CD14-positive monocyte (primary cell): Measurements from ENCODE around the gene CRTC3. TPM values are rescaled to one million over a fixed set of nuclear protein-coding genes. Genes with fewer than 3 reads are reported as not detected.
A peak's percentile ranks its signal among the peaks of the same experiment; 100 is the strongest.

ENCODE experiments used
- DNase-seq, 3 donors: peaks; one replicate each; pipeline ENCODE4 v3.0.0-alpha.2; 2011 to 2022
- H2AFZ ChIP-seq: 2 replicates; pipeline ENCODE4 v1.6.0; 2012; ENCODE audit warnings: mild to moderate bottlenecking, low read depth, low read length, inconsistent platforms; ENCODE audit not compliant: insufficient read depth, poor library complexity, severe bottlenecking
- H3K27ac ChIP-seq, 2 donors: 1 replicate in 1 of 2; 2 replicates in 1 of 2; pipeline ENCODE4 v1.5.1; 2012 to 2013; ENCODE audit warnings: low read length in 2 of 2, control low read depth in 1 of 2, inconsistent platforms in 1 of 2, low read depth in 1 of 2, mild to moderate bottlenecking in 1 of 2
- H3K27me3 ChIP-seq, 2 donors: one replicate each; pipeline versions ENCODE4 v1.6.0 to v1.6.1; 2011 to 2013; ENCODE audit warnings: low read length in 2 of 2; ENCODE audit not compliant: control insufficient read depth in 2 of 2, insufficient read depth in 2 of 2
- H3K36me3 ChIP-seq, 2 donors: replicated peaks in 1 of 2; 1 replicate in 1 of 2; 2 replicates in 1 of 2; pipeline versions ENCODE4 v1.5.1 to v1.6.1; 2012 to 2013; ENCODE audit warnings: low read length in 2 of 2, control low read depth in 1 of 2, inconsistent platforms in 1 of 2, mild to moderate bottlenecking in 1 of 2; ENCODE audit not compliant: insufficient read depth in 2 of 2, control insufficient read depth in 1 of 2
- H3K4me1 ChIP-seq, 2 donors: 1 replicate in 1 of 2; 2 replicates in 1 of 2; pipeline versions ENCODE4 v1.5.1 to v1.6.1; 2012 to 2013; ENCODE audit warnings: low read length in 2 of 2, control low read depth in 1 of 2, inconsistent platforms in 1 of 2, mild to moderate bottlenecking in 1 of 2, moderate library complexity in 1 of 2; ENCODE audit not compliant: insufficient read depth in 2 of 2, control insufficient read depth in 1 of 2
- H3K4me2 ChIP-seq: replicated peaks from 2 replicates; pipeline ENCODE3; 2012; ENCODE audit warnings: low read length, moderate library complexity, mild to moderate bottlenecking; ENCODE audit not compliant: poor library complexity, severe bottlenecking; ENCODE audit errors: extremely low read depth
- H3K4me3 ChIP-seq, 3 experiments: fragments of 200-600 bp in 1 of 3; sonication (generic) in 1 of 3; replicated peaks in 1 of 3; 1 replicate in 2 of 3; 2 replicates in 1 of 3; pipeline ENCODE4 v1.5.1; 2011 to 2013; ENCODE audit warnings: low read length in 3 of 3, mild to moderate bottlenecking in 3 of 3, control low read depth in 2 of 3, low read depth in 2 of 3, inconsistent platforms in 1 of 3, moderate library complexity in 1 of 3
- H3K79me2 ChIP-seq: 2 replicates; pipeline ENCODE4 v1.6.0; 2012; ENCODE audit warnings: mild to moderate bottlenecking, control low read depth, inconsistent platforms, low read length, moderate library complexity; ENCODE audit not compliant: insufficient read depth
- H3K9ac ChIP-seq: 2 replicates; pipeline ENCODE4 v1.6.0; 2017; ENCODE audit warnings: low read length, mild to moderate bottlenecking; ENCODE audit not compliant: insufficient read depth, poor library complexity, severe bottlenecking
- H3K9me3 ChIP-seq, 2 donors: replicated peaks in 1 of 2; 1 replicate in 1 of 2; 2 replicates in 1 of 2; pipeline versions ENCODE4 v1.5.1 to v1.6.1; 2012 to 2013; ENCODE audit warnings: low read length in 2 of 2, control low read depth in 1 of 2; ENCODE audit not compliant: control insufficient read depth in 1 of 2, insufficient read depth in 1 of 2
- H4K20me1 ChIP-seq: 2 replicates; pipeline ENCODE4 v1.6.0; 2012; ENCODE audit warnings: mild to moderate bottlenecking, low read length, control low read depth, moderate library complexity; ENCODE audit not compliant: insufficient read depth
- H3K27ac Mint-ChIP-seq, 7 donors: one replicate each; pipeline ENCODE4 v1.8.0; 2020; ENCODE audit warnings: mild to moderate bottlenecking in 7 of 7, mixed read lengths in 7 of 7, moderate library complexity in 6 of 7, inconsistent platforms in 2 of 7
- H3K27me3 Mint-ChIP-seq, 3 donors: one replicate each; pipeline ENCODE4 v1.8.0; 2021 to 2022; ENCODE audit warnings: low read depth in 3 of 3, mild to moderate bottlenecking in 3 of 3, mixed read lengths in 3 of 3, moderate library complexity in 3 of 3, inconsistent platforms in 1 of 3
- H3K36me3 Mint-ChIP-seq, 2 donors: one replicate each; pipeline ENCODE4 v1.8.0; 2020; ENCODE audit warnings: mixed read lengths in 2 of 2, inconsistent platforms in 1 of 2, mild to moderate bottlenecking in 1 of 2
- H3K4me1 Mint-ChIP-seq: one replicate; pipeline ENCODE4 v1.8.0; 2020; ENCODE audit warnings: mild to moderate bottlenecking, mixed read lengths
- H3K4me3 Mint-ChIP-seq, 2 donors: one replicate each; pipeline ENCODE4 v1.8.0; 2020; ENCODE audit warnings: mild to moderate bottlenecking in 2 of 2, mixed read lengths in 2 of 2, moderate library complexity in 1 of 2
- H3K9me3 Mint-ChIP-seq, 7 donors: one replicate each; pipeline ENCODE4 v1.8.0; 2020 to 2022; ENCODE audit warnings: mixed read lengths in 7 of 7, mild to moderate bottlenecking in 6 of 7, moderate library complexity in 6 of 7, inconsistent platforms in 2 of 7
- CTCF ChIP-seq: fragments of 200-600 bp; IDR thresholded peaks from one replicate; pipeline ENCODE4 v1.8.0; 2022; ENCODE audit warnings: antibody characterized with exemption, mild to moderate bottlenecking
- WGBS: methylation state at CpG from one replicate; pipeline ENCODE4 v1.1.5; 2013; ENCODE audit warnings: missing lambda C conversion rate; ENCODE audit not compliant: insufficient coverage; 5-methylcytosine and 5-hydroxymethylcytosine counted together
- intact Hi-C, 2 donors: fragments of 100-400 bp; cut with micrococcal nuclease; formaldehyde crosslinking; loops; one replicate each; pipeline versions ENCODE4 v1.15.0 to v1.15.1; 2023
- polyA plus RNA-seq, 3 donors: library from polyadenylated mRNA; depleted of rRNA in 1 of 3; unstranded in 2 of 3; stranded (reverse) in 1 of 3; fragments of 300-500 nt in 2 of 3; fragments of >200 nt in 1 of 3; fragmentation: Illumina TruSeq in 2 of 3; gene quantifications; 1 replicate in 2 of 3; 2 replicates in 1 of 3; pipeline ENCODE4 v1.2.3, GENCODE V29; 2012 to 2021

Gene CRTC3
- polyA plus RNA-seq, 3 donors: 6.0 to 25.4 (median 12.2) TPM

DNA sequence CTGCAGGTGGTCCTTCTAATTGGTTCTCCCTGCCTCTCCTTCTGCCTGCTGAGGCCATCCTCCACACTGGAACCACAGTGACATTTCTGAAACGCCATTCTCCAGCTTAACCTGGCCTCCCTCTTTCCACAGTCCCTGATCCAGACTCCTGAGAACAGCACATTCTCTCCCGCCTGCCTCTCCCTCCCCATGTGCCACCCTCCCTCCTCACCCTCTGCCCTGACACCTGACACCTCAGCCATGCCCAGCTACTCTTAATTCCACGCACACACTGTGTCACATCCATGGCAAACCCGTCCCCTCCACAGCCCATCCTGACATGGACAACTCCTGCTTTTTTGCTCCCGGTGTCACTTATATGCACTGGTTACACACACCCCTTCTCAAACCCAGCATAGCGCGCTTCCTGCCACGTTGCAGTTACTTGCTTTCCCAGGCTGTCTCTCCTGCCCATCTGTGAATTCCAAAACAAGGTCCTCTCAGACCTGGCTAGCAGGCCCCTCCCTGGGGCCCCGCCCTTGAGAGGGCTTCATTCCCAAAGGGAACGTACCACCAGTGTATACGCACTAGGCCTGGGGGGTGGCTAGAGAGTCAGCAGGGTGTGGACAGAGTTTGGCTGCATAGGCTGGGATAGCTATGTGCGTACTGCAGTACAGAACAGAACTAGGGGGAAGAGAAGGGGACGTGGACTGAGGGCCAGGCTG is 94.7 kb downstream of the CRTC3 start:
- H3K27ac Mint-ChIP-seq: no peak overlapping the region
- H3K4me3 Mint-ChIP-seq: no peak overlapping the region
- H3K36me3 ChIP-seq: peaks cover 54 to 86% of the 10 kb centered on the region in 2 donors
- TF ChIP-seq CTCF: no peak
- no peak overlapping the region for H3K4me2 ChIP-seq
- H3K27me3 ChIP-seq: no peaks in the 10 kb centered on the region
- H3K79me2 ChIP-seq: no peaks in the 10 kb centered on the region
- H3K4me1 ChIP-seq: peaks cover 9 to 14% of the 10 kb centered on the region in 2 donors
- peaks cover 12% of the 10 kb centered on the region for H3K4me1 Mint-ChIP-seq
- peaks cover 30 to 45% of the 10 kb centered on the region in 2 donors for H3K36me3 Mint-ChIP-seq
- H3K27ac ChIP-seq: no peak overlapping the region
- H3K9me3 Mint-ChIP-seq: no peaks in the 10 kb centered on the region
- no peak for DNase-seq
- H4K20me1 ChIP-seq: peaks cover 5% of the 10 kb centered on the region
- intact Hi-C loops: no loop called here
- no peak overlapping the region for H3K4me3 ChIP-seq
- no peak overlapping the region for H3K9ac ChIP-seq
- 98% methylated on average over 13 of the region's 13 CpGs for WGBS
- no peaks in the 10 kb centered on the region for H3K9me3 ChIP-seq
- no peaks in the 10 kb centered on the region for H3K27me3 Mint-ChIP-seq
- H2AFZ ChIP-seq: no peak overlapping the region

- H4K20me1 ChIP-seq: peaks cover 5% of the 10 kb centered on the region
- H3K4me3 ChIP-seq: no peak overlapping the region
- no peak for DNase-seq
- no peaks in the 10 kb centered on the region for H3K79me2 ChIP-seq
- H3K4me3 Mint-ChIP-seq: no peak overlapping the region
- H2AFZ ChIP-seq: no peak overlapping the region
- no peak overlapping the region for H3K4me2 ChIP-seq
- H3K27ac Mint-ChIP-seq: peak overlapping the region in 1 of 7 donors; percentile 44
- intact Hi-C loops: no loop called here
- H3K4me1 Mint-ChIP-seq: peaks cover 8% of the 10 kb centered on the region
- TF ChIP-seq CTCF: no peak
- H3K27ac ChIP-seq: no peak overlapping the region
- H3K36me3 ChIP-seq: peaks cover 60 to 88% of the 10 kb centered on the region in 2 donors
- 100% methylated on average over 5 of the region's 7 CpGs for WGBS
- peaks cover 30 to 46% of the 10 kb centered on the region in 2 donors for H3K36me3 Mint-ChIP-seq
- H3K27me3 Mint-ChIP-seq: no peaks in the 10 kb centered on the region
- H3K4me1 ChIP-seq: peaks cover 5 to 8% of the 10 kb centered on the region in 2 donors
- H3K27me3 ChIP-seq: no peaks in the 10 kb centered on the region
- H3K9ac ChIP-seq: no peak overlapping the region
- H3K9me3 ChIP-seq: no peaks in the 10 kb centered on the region
- no peaks in the 10 kb centered on the region for H3K9me3 Mint-ChIP-seq
Observed at GRCh38 chr15:90625037-90625436, 95.3 kb downstream of the CRTC3 start.
